Spinal cord (tissue), 10 donors: ENCODE measurements around the gene DSCAML1. TPM values are rescaled to one million over a fixed set of nuclear protein-coding genes. Genes with fewer than 3 reads are reported as not detected.

Experiments used
- DNase-seq, 6 donors: peaks; one replicate each; pipeline versions ENCODE4 v3.0.0 to v3.0.0-alpha.2; 2013 to 2015; ENCODE audit warnings: low spot score in 6 of 6, low read depth in 4 of 6
- H3K27ac ChIP-seq: one replicate; pipeline ENCODE4 v1.5.1; 2013; ENCODE audit warnings: low read depth, low read length, control low read depth
- H3K27me3 ChIP-seq: one replicate; pipeline ENCODE4 v1.6.1; 2013; ENCODE audit warnings: low read length; ENCODE audit not compliant: control insufficient read depth, insufficient read depth
- H3K36me3 ChIP-seq: one replicate; pipeline ENCODE4 v1.6.1; 2013; ENCODE audit warnings: low read length; ENCODE audit not compliant: control insufficient read depth, insufficient read depth
- H3K4me1 ChIP-seq: one replicate; pipeline ENCODE4 v1.6.1; 2013; ENCODE audit warnings: low read length; ENCODE audit not compliant: control insufficient read depth, insufficient read depth
- H3K4me3 ChIP-seq: one replicate; pipeline ENCODE4 v1.5.1; 2013; ENCODE audit warnings: low read depth, low read length, control low read depth
- H3K9me3 ChIP-seq: one replicate; pipeline ENCODE4 v1.6.1; 2013; ENCODE audit warnings: low read length; ENCODE audit not compliant: control insufficient read depth, insufficient read depth
- WGBS: methylation state at CpG from one replicate; pipeline ENCODE4 v1.1.5; 2013; ENCODE audit warnings: missing lambda C conversion rate; ENCODE audit not compliant: insufficient coverage; 5-methylcytosine and 5-hydroxymethylcytosine counted together
- polyA plus RNA-seq, 2 donors: library from polyadenylated mRNA; unstranded; fragments of 120-200 nt; gene quantifications; one replicate each; pipeline ENCODE4 v1.2.1, GENCODE V29; 2013; ENCODE audit not compliant: insufficient read length in 2 of 2
- total RNA-seq, 2 donors: library from RNA; depleted of rRNA in 1 of 2; stranded (reverse); fragments of 120-200 nt in 1 of 2; fragments of >200 nt in 1 of 2; gene quantifications; one replicate each; pipeline versions ENCODE4 v1.2.3 to v1.2.4, GENCODE V29; 2013 to 2014
- donor health status: healthy.

The DSCAML1 gene
- total and polyA plus RNA-seq, 4 donors, result 3.5 to 14.4 (median 8.2) TPM

DNA sequence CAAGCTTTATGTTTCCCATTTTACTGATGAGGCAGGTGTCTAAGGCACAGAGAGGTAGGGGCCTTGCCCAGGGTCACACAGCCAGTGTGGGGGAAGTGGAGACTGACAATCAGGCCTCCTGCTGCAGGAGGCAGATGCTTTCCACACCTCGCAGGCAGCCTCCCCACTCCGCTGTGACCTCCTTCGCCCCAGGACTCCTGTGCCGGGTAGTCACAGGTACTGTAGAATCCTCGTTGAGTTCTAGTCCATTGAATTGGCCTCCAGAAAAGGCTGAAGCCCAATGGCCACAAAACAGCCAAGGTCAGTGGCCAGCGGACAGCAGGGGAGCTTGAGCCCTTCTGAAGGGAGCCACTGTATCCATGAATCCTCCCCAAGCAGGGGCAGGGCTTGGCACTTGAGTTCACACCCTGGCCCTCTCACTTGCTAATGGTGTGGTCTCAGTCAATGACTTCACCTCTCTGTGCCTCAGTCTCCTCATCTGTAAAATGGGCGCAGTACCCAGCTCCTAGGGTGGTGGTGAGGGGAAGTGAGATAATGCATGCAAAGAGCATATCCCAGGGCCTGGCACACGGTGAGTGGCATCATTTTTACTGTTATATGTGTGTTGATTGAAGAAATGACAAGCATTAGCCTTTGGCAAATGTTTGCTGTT, 28.6 kb upstream of the DSCAML1 start:
- Histone ChIP-seq H3K36me3 (no peaks in the 10 kb centered on the region), H3K27ac (no peak overlapping the region), H3K4me1 (peaks cover 39% of the 10 kb centered on the region), H3K4me3 (no peak overlapping the region), H3K27me3 (no peaks in the 10 kb centered on the region), H3K9me3 (no peaks in the 10 kb centered on the region)
- DNase-seq, result no peak
- 93% methylated on average over 8 of the region's 8 CpGs for WGBS

DNA sequence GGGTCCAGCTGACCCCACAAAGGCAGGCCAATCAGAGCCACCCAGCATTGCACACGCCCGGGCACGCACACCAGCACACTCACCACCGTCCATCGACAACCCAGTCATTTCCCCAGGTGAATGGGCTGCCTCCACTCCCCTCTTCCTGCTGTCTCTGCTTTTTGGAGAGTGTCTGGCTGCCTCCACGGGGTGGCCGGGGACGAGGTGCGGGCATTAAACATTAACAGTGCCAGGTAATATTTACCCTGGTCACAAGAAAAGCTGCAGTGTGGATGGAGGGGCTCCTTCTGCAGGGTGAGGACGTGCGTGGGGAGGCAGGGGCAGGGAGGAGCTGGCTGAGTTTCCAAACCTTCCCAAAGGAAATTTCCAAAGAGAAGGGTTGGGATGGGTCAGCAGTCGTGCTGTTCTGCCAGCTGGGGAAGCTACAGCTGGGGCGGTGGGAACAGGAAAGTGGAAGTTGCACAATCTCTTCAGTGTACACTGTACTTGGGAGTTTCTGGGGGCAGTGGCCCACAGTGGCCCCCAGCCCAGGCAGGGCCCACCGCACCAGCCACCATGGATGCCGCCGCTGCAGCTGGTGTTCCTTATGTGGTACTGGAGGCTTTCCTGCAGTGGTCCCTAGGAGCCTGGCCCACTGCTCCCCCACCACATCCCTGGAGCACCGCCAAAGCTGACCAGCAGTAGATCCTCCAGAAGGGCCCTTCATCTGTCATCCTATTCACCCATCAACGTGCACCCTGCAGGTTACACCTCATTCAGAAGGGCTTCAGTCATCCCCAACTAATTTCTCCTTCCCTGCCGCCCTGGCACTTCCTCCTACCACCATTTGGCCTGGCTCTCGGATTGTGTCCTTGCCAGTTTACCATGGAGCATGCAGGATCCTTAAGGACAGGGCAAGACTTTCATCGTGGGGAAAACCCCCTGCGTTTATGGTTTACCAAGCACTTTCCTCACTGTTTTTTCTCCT, 27.8 kb upstream of the DSCAML1 start, which contains the start of gene FXYD2:
Gene FXYD2, minus strand, starts transcription at position 174 of the 967 bp plus-strand sequence. Its CDS starts 66 bp downstream, at position 108.
- Histone ChIP-seq H3K4me1 (peaks cover 41% of the 10 kb centered on the region), H3K9me3 (no peaks in the 10 kb centered on the region), H3K36me3 (no peaks in the 10 kb centered on the region), H3K27ac (no peak within 1 kb of the TSS), H3K4me3 (no peak within 1 kb of the TSS), H3K27me3 (no peaks in the 10 kb centered on the region)
- WGBS, result 63% methylated on average over 14 of the region's 22 CpGs
- peak in 1 of 6 donors; percentile 25 for DNase-seq

DNA sequence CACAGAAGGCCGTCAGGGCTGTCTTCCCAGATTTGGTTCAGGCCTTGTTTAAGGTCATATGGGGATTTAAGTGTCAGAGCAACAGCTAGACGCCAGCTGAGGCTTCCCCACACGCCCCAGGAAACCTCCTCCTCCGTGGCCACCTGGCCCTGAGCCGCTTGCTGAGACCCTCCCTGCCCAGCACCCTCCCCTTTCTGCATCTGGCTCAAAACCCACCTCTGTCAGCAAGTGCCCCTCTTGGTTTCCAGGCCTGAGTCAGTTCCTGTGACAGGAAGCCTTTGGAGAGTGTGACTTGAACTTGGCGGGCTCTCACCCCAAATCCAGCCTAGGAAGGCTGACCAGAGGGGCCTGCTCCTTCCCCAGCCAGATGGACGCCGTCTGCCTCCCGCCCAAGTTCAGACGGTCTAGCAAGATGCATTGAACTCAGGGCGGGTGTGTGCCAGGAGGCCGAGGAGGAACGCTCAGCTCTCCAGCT, 27.0 kb upstream of the DSCAML1 start:
- no peaks in the 10 kb centered on the region for H3K9me3 ChIP-seq
- DNase-seq, result no peak
- H3K4me3 ChIP-seq, result no peak overlapping the region
- H3K27ac ChIP-seq, result no peak overlapping the region
- H3K36me3 ChIP-seq, result no peaks in the 10 kb centered on the region
- WGBS, result 51% methylated on average over 8 of the region's 13 CpGs
- H3K4me1 ChIP-seq, result peaks cover 44% of the 10 kb centered on the region
- no peaks in the 10 kb centered on the region for H3K27me3 ChIP-seq

DNA sequence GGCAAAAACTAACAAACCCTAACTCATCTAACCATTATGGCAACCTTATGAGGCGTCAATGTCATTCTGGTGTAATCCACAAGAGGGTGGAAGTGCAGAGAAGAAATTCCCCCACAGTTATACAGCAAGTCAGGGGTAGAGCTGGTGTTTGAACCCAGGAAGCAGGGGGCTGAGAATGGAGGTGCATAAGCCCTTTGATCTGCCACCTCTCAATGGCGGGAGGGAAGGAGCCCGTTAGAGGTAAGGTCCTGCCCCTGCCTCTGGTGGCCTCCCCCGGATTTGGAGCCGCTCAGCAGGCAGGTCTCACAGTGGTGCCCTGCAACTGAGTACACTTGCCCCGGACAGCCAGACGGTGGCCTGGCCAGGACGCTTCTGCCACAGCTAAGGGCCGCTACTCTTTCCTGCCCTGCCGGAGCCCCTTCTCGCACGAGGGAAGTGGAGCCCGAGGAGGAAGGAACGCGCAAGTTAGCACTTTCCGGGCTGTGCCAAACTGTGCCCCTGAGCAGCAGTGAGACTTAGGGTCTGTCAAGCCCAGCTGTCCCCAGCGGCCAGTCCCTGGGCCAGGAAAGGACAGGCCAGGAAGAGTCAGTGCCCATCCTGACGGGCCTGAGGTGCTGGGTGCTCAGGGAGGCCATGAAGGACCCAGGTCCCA, 26.4 kb upstream of the DSCAML1 start:
- H3K36me3 ChIP-seq, result no peaks in the 10 kb centered on the region
- no peak for DNase-seq
- 66% methylated on average over 17 of the region's 18 CpGs for WGBS
- no peaks in the 10 kb centered on the region for H3K9me3 ChIP-seq
- H3K27ac ChIP-seq, result no peak overlapping the region
- H3K4me3 ChIP-seq, result no peak overlapping the region
- H3K27me3 ChIP-seq, result no peaks in the 10 kb centered on the region
- peaks cover 41% of the 10 kb centered on the region for H3K4me1 ChIP-seq

DNA sequence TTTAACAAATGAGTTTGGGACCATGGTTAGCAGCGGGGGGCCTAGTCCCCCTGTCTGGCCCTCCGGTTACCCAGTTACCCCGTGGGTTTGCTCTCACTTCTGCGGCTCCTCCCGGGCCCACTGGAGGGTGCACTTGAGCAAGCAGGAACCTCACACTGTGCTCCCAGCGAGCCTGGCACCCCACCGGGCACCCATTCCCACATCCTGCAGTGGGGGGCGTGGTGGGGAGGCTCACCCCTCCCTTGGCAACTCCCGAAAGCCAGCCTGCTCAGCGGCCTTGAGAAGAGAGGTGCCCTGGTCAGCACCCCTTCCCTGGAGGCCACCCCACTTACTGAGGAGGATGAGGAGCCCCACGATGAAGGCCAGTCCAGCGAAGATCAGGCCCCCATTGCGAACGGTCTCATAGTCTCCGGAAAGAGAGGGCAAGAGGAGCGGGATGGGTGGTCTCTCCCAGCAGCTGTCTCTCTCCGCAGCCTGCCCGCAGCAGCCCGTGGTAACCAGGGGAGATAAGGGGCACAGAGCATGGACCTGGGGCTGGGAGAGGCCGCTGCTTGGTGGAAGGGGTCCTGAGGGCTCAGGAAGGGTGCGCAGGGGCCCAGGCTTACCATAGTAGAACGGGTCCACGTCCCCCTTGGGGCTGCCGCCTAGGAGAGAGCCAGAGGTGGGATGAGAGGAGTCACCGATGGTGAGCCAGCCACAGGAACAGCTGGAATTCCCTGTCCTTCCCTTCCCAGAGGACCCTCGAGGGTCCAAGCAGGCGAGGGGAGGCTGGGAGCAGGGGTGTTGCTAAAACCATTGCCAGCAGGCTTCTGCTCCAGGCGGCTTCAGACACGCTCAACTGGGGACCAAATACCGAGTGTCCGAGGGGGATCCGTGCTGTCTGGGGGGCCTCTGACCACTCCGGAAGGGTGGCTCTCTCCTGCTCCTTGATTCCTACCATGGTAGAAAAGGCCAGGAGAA, 25.3 kb upstream of the DSCAML1 start:
- Histone ChIP-seq H3K9me3 (no peaks in the 10 kb centered on the region), H3K27me3 (no peaks in the 10 kb centered on the region), H3K27ac (no peak overlapping the region), H3K36me3 (no peaks in the 10 kb centered on the region), H3K4me1 (peaks cover 45% of the 10 kb centered on the region), H3K4me3 (no peak overlapping the region)
- WGBS, result 62% methylated on average over 25 of the region's 33 CpGs
- DNase-seq, result no peak

DNA sequence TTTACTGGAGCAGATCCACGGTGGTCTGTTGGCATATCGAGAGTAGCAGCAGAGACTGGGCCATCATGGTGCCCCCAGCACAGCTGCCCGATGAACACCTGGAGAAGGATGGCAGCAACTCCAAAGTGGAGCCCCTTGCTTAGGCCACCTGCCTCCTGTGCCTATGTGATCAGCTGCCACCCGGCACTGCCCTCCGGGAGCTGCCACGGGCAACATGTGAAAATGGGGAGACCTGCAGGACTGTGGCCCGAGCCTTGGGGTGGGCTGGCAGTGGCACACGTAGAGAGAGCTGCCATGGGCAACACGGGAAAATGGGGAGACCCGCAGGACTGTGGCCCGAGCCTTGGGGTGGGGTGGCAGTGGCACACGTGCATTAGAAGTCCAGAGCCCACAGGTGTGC, 24.4 kb upstream of the DSCAML1 start:
- peaks cover 54% of the 10 kb centered on the region for H3K4me1 ChIP-seq
- no peak overlapping the region for H3K27ac ChIP-seq
- H3K9me3 ChIP-seq, result no peaks in the 10 kb centered on the region
- H3K36me3 ChIP-seq, result no peaks in the 10 kb centered on the region
- 93% methylated on average over 12 of the region's 12 CpGs for WGBS
- no peak overlapping the region for H3K4me3 ChIP-seq
- DNase-seq, result no peak
- no peaks in the 10 kb centered on the region for H3K27me3 ChIP-seq

DNA sequence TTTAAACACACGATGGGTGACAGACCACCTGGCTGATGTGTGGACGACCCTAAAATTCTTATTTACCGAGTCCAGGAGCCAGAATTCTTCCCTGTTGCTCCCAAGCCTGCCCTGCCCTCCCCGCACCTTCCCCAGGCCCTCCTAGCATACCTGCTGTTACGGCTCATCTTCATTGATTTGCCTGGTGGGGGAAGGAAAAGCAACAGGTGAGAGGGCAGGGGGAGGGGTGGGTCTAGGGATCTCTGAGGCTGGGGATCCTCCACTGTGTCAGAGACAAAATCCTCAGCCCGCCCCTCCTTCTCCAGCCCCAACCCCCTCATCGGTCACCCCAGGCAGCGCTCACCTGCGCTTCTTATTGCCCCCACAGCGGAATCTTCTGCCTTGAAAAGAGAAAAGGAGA, 23.5 kb upstream of the DSCAML1 start:
- 49% methylated on average over 3 of the region's 10 CpGs for WGBS
- H3K4me1 ChIP-seq, result peaks cover 61% of the 10 kb centered on the region
- no peak for DNase-seq

DNA sequence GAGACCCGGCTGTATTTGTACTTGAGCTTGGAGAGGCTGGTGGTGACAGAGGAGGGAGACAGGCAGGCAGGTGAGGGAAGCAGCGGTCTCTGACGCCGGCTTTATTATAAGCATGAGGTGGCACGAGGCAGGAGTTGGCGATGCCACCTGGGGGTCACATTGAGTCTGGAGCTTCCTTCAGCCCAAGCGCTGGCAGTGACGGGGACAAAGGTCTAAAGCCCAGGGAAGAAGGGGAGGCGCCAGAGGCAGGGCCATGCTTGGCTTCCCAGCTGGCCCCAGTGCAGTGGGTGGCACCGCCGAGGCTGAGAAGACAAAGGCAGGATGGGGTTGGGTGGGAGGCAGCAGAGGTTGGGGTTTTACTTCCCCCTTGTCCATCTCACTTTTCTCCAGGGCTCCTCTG, 23.1 kb upstream of the DSCAML1 start:
- 82% methylated on average over 9 of the region's 11 CpGs for WGBS
- DNase-seq, result no peak
- Histone ChIP-seq H3K9me3 (no peaks in the 10 kb centered on the region), H3K4me3 (no peak overlapping the region), H3K4me1 (peaks cover 61% of the 10 kb centered on the region), H3K36me3 (no peaks in the 10 kb centered on the region), H3K27ac (no peak overlapping the region), H3K27me3 (no peaks in the 10 kb centered on the region)

More for the DNA sequence above, 23.5 kb upstream of the DSCAML1 start:
- Histone ChIP-seq H3K9me3 (no peaks in the 10 kb centered on the region), H3K4me3 (no peak overlapping the region), H3K27me3 (no peaks in the 10 kb centered on the region), H3K36me3 (no peaks in the 10 kb centered on the region), H3K27ac (no peak overlapping the region)
